GM12874 (cell line): ENCODE results near the gene ALDH1L1.

ENCODE experiments used
- CTCF ChIP-seq: IDR thresholded peaks from 2 replicates; pipeline ENCODE4 v1.5.1; 2011; ENCODE audit warnings: low read depth, mild to moderate bottlenecking, control low read depth, low read length, moderate library complexity; ENCODE audit not compliant: insufficient read depth

The ALDH1L1 gene

GRCh38 chr3:126131881-126132750, 48.3 kb downstream of the ALDH1L1 start:
- TF ChIP-seq CTCF: no peak

GRCh38 chr3:126130981-126131745, 49.2 kb downstream of the ALDH1L1 start:
- no peak for TF ChIP-seq CTCF

- TF ChIP-seq CTCF: no peak
These were observed 50.1 kb downstream of the ALDH1L1 start for GRCh38 chr3:126130081-126130855.

- no peak for TF ChIP-seq CTCF
These were observed 50.9 kb downstream of the ALDH1L1 start for GRCh38 chr3:126129398-126129891.

- no peak for TF ChIP-seq CTCF
These were observed 51.6 kb downstream of the ALDH1L1 start for GRCh38 chr3:126128504-126129397.

- no peak for TF ChIP-seq CTCF
These were observed 52.5 kb downstream of the ALDH1L1 start for GRCh38 chr3:126127904-126128303.
